DMS53 (cell line): Measurements from ENCODE around the gene PLPP1.

Experiments
- DNase-seq: peaks from one replicate; lab custom pipeline; 2025; lab: John Stamatoyannopoulos, UW

The PLPP1 gene

DNA sequence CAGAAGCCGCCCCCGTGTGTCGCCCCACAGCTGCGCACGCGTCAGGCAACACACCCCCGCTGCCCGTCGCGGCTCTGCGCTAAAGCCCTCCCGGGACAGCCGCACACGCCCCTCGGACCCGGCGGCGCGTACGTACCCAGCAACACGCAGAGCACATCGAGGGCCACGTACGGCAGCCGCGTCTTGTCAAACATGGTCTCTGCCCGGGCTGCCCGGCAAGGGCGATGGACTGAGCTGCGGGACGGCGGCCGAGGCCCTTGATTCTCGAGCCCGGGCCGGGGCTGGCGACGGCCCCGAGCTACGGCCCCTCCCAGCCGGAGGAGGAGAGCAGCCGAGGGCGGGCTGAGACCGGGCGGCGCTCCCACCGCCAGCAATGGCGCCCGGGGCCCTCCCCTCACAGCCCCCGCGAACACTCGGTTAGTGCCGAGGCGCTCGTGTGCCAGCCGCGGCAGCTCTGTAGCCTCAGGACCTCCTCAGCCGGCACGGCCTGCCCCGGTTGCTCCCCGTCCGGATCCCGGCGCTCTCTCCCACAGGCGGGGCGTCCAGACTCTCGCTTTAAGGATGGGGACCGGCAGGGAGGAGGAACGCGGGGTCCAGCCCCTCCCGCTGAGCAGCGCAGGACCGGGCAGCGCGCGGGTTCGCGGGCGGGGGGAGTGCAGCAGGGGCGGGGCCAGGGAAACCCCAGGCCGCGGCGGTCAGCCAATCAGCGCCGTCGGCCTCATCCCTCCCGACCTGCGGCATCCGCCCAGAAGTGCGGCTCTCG is at the start of gene PLPP1:
TSS of gene PLPP1 (minus strand) at position 529 of the 763 bp plus-strand sequence. CDS start at position 194, 335 bp downstream.
- peak; percentile 93 for DNase-seq

DNA sequence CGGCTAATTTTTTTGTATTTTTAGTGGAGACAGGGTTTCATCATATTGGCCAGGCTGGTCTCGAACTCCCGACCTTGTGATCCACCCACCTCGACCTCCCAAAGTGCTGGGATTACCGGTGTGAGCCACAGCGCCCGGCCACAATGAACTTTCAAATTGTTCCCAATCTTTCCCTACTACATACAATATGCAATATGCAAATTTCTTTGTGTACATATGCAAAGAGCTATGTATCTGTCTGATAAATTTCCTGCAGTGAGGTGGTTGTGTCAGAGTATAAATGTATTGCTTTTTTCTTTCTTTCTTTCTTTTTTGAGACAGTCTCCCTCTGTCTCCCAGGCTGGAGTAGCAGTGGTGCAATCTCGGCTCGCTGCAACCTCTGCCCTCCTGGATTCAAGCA is 48.8 kb upstream of the PLPP1 start:
- no peak for DNase-seq

DNA sequence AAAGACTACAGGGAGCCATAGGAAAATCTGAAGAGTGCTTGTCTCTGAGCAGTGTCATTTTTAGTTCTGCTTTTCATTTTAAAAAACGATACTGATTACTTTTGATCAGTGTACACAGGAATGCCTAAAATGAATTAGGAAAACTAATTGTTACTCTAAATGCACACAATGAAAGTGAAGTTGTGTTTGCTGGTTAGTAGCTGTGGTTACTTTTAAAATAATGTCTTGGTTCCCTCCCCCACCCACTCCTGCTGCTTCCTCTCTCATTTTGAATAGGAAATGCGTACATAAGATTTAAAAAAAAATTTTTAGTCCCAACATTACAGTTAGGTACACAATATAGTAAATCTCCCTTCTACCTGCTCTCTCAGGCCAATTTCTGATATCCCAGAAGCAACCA is 47.5 kb upstream of the PLPP1 start:
- DNase-seq: no peak

DNA sequence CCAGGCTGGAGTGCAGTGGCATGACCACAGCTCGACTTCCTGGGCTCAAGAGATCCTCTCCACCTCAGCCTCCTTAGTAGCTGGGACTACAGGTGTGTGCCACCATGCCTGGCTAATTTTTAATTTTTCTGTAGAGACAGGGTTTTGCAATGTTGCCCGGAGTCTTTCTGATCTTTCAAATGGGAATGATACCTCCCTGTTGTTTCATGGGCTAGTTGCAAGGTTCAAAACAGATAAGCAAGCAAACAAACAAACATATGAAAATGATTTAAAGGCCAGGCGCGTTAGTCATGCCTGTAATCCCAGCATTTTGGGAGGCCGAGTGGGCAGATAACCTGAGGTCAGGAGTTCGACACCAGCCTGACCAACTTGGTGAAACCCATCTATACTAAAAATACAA is 45.3 kb upstream of the PLPP1 start:
- no peak for DNase-seq

DNA sequence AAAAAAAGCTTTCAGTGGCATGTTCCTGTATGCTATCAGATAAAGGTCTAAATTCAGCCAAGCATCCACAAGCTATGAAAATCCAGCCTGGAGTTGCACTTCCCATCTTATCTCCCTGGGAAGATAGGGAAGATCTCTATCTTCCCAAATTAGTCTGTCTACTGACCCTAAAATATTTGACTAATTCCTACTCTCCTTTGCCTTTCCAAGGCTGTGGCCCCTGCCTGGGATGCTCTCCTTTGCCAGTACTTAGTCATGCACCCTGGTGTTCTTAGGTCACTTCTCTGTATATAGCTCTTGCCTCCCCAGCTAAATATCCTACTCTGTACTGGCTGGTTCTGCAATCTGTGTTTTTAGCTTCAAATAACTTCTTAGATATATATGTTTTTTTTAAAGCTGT is 44.0 kb upstream of the PLPP1 start:
- no peak for DNase-seq

DNA sequence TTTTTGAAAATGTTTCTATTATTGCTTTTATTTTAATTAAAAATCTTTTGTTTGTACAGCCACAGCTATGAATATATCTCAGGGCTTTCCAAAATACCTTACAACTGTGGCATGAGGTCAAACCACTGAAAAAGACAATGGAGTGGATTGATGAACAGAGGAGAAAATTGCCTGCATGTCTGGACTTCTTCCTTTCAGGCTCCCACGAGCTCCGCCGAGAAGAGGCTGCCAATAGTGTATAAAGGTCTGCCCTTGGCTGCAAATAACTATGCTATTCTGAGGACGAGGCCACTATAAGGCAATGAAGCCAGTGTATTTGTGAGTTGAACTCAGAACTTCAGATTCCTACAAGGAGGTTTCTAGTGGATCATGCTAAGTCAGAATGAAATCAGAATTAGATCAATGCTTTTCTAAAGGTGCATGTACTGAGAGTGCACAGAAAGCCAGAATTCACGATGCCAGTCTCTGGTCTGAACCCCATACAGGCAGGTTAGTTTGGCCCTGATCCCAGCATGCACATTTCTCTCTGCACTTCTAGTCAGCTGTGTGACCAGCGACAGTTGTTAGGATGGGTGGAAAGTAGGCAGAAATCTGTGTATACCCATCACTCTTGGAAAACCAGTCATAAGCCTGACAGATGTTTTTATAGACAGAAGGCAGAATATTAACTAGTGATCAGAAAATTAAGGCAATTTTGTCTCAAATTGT is 42.7 kb upstream of the PLPP1 start:
- DNase-seq: no peak

DNA sequence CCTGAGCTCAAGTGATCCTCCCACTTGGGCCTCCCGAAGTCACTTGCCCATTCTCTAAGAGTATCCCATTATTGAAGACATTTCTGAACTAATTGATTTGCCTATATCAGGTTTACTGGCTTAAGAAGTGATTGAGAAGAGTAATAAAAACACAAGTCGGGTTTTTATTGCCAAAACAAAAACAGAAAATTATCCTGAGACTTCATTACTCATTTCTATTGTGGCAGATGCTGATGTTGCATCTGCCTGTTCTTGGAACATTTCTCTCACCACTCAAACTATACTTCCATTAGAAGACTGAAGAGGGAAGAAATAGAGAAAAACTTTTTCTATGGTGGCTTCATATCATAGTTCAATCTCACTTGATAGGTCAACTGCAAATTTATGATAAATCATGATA is 41.9 kb upstream of the PLPP1 start:
- no peak for DNase-seq

DNA sequence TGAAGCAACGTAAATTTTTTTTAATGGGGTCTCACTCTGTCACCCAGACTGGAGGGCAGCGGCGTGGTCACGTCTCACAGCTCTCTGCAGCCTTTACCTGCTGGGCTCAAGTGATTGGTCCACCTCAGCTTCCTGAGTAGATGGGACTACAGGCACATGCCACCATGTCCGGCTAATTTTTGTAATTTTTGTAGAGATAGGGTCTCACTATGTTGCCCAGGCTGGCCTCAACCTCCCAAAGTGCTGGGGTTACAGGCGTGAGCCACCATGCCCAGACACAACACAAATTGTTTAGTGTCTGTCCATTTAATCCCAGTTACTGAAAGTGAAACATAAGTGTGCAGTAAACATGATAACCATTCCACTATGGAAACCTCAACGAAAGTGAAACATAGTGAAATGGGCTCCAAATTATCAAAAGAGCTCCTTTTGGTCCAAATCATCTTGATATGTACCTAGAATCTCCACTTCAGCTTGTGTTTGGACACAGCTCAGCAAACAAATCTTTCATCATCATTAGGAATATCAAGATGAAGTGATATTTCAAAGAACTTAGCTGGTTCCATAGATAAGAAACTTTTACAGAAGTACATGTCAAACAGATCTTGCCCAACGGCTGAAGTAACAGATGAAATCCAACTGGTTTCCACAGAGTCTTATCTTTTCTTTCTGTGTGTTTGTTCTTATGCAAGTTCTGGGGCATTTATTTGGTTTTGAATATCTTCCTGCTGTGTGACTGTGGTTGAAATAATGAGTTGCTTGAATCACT is 41.2 kb upstream of the PLPP1 start:
- no peak for DNase-seq

DNA sequence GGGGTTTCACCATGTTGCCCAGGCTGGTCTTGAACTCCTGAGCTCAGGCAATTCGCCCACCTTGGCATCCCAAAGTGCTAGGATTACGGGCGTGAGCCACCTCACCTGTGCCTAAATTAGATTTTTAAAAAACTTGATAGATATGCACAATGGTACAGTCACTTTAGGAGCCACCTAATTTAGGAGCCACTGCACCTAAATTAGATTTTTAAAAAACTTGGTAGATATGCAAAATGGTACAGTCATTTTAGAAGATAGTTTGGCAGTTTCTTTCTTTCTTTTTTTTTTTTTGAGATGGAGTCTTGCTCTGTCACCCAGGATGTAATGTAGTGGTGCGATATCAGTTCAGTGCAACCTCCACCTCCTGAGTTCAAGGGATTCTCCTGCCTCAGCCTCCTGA is 37.8 kb upstream of the PLPP1 start:
- no peak for DNase-seq

DNA sequence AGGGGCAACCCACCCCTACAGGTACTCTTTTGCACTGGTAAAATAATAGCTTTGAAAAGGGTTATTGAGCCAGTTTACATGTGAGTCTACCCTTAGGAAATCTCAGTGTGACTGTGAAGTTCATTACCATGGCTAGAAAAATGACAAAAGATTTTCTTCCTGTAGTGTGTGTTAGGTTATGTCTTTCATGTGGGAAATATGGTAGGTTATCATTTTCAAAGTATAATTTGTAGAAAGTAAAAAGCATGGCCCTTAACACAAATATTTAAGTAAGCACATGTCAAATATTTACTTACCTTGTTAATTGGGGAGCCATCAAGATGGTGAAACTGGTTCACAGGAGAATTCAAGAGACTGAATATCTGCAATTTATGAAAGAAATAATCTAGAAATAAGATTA is 37.3 kb upstream of the PLPP1 start:
- no peak for DNase-seq

DNA sequence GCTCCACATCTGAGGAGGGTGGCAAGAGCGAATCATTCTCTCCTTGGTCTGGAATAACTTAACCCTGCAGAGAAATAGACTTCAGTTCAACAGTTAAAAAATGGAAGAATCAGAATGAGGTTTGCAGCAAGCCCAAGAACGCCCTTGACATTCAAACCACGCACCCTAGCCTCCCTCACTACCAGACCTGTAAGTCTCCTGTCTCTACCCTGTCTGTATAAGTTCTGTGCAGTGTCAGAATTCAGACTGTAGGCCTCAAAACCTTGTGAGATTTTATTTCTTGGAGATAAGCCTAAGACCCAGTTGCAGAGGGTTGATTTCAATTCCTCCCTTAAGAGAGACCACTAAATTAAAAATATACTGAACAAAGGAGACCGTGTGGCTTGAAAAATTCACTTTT is 35.8 kb upstream of the PLPP1 start:
- DNase-seq: no peak

DNA sequence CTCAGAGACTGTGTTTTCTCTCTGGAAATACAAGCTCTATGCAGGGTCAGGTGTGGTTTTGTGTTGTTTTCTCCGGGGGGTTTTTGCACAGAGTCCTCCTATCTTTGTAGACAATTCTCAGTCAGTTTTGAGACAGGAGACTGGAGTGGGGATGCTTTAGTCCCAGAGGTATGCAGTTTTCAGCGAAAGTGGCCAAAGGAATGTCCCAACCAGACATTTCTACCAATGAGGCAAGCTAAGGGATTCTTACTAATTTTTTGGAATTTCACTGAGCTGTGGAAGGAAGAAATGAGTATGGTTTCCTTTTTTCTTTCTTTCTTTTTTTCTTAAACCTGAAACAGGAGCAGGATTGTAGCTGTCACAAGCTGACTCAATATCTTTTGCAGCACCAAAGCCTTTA is 35.3 kb upstream of the PLPP1 start:
- no peak for DNase-seq

DNA sequence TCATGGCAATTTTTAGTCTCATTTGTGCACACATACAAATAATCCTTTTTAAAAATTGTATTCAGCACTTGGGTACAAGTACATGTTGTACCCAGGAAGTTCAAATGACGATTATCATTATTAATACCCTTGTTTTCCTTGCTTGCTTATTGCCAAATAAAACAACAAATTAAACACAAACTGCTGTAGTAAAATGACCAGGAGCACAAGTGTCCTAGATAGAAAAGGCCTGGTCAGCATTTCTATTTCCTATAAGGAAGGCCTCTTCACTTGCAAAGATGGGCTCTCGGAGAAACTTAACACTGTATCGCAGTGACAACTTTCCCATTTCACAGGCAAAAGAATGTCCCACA is 34.7 kb upstream of the PLPP1 start:
- no peak for DNase-seq

DNA sequence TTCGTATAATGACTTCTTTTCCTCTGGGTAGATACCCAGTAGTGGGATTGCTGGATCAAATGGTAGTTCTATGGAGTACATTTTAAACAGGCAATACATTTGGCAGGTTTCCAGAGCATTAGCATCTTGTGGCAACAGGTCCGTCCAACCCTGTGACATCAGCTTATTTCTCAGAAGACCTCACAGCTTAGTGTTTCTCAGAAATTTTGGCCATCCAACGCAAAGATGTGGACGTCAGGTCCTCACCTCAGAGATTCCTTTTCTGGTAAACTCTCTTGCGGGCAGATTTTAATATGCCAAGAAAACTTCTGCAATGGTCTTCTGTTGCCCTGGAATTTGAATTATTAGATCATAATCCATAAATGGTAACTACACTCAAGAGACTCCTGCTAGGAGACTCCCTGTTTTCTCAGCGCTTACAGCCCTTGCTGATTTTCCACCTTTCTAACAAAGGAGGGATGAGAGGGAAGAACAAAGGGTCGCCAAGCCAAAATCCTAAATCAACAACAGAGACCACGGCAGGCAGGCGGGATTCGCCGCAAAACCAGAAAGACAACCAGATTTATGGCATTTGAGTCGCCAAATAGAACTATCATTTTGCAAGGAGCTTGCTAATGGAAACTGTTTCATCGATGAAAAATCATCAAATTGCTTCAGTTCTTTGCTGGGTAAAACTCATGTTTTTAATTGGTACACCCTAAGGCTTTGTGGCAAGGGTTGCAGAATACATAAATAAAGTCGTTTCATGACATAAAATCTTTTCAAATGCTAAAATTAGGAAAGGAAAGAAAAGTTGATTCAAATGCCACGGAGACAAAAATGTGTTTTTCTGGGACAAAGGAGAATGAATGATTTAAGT is 34.1 kb upstream of the PLPP1 start:
- DNase-seq: no peak

DNA sequence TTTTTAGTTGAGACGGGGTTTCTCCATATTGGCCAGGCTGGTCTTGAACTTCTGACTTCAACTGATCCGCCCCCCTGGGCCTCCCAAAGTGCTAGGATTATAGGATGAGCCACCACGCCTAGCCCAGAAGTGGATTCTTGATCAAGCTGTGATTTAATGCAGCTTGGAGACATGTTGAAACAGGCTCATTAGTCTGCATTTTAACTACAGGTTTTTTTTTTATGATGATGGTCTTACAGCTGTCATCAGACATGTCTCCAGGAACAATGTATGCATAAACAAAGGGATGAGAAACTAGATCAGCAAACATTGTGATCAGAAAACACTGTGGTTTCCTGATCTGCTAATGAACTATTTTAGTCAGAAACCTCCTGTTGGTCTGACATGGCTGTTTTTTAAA is 30.0 kb upstream of the PLPP1 start:
- peak; percentile 44 for DNase-seq

DNA sequence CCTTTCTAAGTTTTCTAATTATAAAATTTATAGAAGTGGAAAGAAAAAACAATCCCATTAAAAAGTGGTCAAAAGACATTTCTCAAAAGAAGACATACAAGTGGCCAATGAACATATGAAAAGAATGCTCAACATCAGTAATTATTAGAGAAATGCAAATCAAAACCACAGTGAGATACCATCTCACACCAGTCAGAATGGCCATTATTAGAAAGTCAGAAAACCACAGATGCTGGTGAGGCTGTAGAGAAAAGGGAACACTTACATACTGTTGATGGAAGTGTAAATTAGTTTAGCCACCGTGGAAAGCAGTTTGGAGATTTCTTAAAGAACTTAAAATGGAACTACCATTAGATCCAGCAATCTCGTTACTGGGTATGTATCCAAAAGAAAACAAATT is 23.7 kb upstream of the PLPP1 start:
- DNase-seq: no peak

DNA sequence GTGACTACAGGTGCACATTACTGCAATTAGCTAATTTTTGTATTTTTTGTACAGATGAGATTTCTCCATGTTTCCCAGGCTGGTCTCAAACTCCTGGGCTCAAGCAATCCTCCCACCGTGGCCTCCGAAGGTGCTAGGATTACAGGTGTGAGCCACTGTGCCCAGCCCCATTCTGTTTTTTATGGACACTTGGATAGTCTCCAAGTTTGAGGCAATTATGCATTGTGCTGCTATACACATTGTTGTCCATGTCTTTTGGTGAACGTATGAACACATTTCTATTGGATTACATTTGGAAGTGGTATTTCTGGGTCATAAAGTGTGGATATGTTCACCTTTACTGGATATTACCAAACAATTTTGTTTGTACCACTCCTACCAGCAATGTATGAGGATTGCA is 22.4 kb upstream of the PLPP1 start:
- DNase-seq: no peak

DNA sequence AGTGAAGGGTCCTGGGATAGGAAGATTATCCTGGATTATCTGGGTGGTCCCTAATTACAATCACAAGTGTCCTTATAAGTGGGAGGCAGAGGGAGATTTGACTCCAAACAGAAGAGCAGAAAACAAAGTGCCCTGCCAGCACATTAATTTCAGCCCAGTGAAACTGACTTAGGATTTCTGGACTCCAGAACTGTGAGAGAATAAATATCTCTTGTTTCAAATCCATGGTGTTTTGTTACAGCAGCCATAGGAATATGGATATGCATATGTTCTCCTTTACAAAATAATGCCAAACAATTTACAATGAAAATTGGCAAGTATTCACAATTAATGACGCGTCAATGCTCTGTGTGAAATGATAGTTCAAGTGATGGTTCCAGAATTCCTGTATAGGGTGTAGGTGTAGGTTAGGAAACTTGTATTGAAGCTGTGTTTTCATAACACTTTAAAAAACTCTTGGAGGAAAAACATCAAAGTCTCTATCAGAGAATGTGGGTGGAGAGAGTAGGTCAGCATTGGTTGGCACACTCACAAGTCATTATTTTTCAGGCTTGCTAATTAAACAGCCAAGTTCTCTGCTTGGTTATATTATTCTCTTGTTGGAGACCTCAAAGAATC is 19.9 kb upstream of the PLPP1 start:
- no peak for DNase-seq

DNA sequence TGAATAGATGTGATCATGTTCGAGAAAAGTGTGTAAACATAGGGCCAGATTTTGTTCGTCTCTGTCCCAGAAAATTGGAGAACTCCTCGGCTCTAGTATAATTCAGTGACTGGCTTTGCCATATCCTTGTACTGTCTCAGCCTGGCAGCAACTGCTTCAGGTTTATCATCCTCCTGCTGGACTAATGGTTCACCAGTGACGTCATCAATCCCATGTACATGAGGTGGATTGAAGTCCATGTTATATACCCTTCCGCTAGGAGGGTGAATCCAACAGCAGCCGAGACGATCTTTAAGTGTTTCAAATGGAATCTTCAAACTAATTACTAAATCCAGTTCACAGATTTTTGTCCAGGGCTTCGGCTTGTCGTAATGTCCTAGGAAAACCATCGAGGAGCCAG is 17.1 kb upstream of the PLPP1 start:
- DNase-seq: peak; percentile 10

DNA sequence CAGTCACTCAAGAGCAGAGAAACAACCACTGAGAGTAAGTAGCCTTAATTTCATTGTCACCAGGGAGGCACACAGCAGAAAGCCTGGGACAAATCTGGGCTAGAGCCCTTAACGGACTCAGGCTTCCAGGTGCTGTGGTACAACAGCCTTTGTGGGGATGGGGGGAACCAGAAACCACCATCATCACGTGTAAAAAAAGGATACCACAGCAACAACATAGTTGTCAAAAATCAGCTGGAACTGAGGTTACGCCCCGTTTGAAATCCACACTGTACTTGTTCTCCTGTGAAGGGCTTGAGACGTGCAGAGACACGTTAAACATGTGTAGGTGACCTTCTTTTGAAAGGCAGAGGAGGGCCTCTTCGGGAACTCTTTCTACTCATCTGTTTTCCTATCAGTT is 16.6 kb upstream of the PLPP1 start:
- DNase-seq: no peak

DNA sequence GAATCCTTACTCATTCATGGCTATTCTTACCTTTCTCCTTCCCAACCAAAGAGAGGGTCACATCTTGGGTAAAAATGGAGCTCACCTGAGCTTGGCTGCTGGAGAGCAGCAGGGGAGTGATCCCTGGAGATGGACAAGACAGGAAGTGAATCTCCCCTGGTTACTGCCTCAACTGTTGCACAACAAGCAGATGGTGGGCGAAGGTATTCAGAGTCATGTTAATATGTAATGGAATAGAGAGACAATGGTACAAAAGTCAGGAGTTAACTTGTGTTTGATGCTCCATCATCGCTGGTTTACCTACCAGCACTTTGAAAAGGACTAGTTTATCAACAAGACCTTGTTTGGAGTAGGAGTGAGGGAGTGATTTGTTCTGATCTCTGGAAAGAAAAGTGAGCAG is 13.0 kb upstream of the PLPP1 start:
- DNase-seq: no peak

DNA sequence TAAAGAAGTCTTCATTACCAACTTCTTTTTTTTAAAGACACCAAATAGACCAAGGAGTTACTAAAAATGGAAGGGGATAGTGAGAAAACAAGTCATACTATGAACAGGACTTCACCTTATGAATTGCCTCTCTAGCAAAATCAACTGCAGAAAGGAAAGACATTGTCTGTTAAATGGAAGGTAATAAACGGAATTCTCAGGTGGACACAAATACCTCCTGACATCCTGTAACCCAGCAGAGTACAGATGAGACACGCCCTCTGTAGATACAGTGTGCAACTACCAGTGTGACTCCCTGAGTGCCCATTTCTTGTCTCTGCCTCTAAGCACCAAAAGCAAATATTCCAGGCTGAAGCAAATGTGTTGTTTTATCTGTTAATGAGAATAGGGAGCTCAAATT is 12.2 kb upstream of the PLPP1 start:
- peak; percentile 17 for DNase-seq
